ENCODE results near the gene CASD1.

- TF ChIP-seq CEBPB (IDR thresholded peaks at IDR 0.05; ENCODE audit: borderline replicate concordance in 1 of 2, low read depth in 2 of 2, low read length in 2 of 2) (no peak), POLR2AphosphoS2 (IDR thresholded peaks at IDR 0.05; ENCODE audit: low read depth, low read length) (no peak), ZNF274 (IDR thresholded peaks at IDR 0.05; ENCODE audit: insufficient read depth, insufficient read length) (no peak), EZH2 (IDR thresholded peaks at IDR 0.05; ENCODE audit: borderline replicate concordance, control insufficient read depth, low read depth, low read length) (no peak), PRDM15 (CRISPR knock-in tag; IDR thresholded peaks at IDR 0.05) (no peak), CTCF (IDR thresholded peaks at IDR 0.05 in 2 of 3, conservative IDR thresholded peaks at IDR 0.05 in 1 of 3; ENCODE audit: control insufficient read depth in 2 of 3, extremely low read depth in 1 of 3, insufficient read depth in 1 of 3, low read depth in 3 of 3, low read length in 3 of 3) (no peak), HSF1 (IDR thresholded peaks at IDR 0.05; ENCODE audit: low read depth, low read length) (no peak), JUNB (IDR thresholded peaks at IDR 0.05) (peak; percentile 48), TAF1 (IDR thresholded peaks at IDR 0.05; ENCODE audit: borderline replicate concordance, low read depth, low read length) (no peak), FOXM1 (IDR thresholded peaks at IDR 0.05; ENCODE audit: low read depth, low read length) (no peak), RAD51 (IDR thresholded peaks at IDR 0.05) (no peak), SP1 (IDR thresholded peaks at IDR 0.05; ENCODE audit: low read depth, low read length) (no peak), EP300 (IDR thresholded peaks at IDR 0.05; ENCODE audit: borderline replicate concordance in 1 of 2, control insufficient read depth in 1 of 2, low read depth in 2 of 2, low read length in 2 of 2) (no peak; a peak in 1 of 4 replicates), HDAC2 (IDR thresholded peaks at IDR 0.05) (no peak)
These were observed 46.4 kb downstream of the CASD1 start for GRCh38 chr7:94556028-94556427.

All from GM12878 (cell line).